Aorta (tissue), 5 donors: ENCODE results near the gene NLRC5. TPM values are rescaled to one million over a fixed set of nuclear protein-coding genes. Genes with fewer than 3 reads are reported as not detected.
"Not testable (repeated sequence)": the region's sequence is repeated elsewhere in the genome, so short reads cannot be mapped to it uniquely, and the experiment has no call there.

Experiments
- ATAC-seq: fragments of 200-7000 bp; cut with Tn5 transposase; one replicate; pipeline ENCODE4 v1.9.1; 2022; ENCODE audit warnings: moderate library complexity; ENCODE audit not compliant: low FRiP score
- DNase-seq, 2 donors: peaks; one replicate each; pipeline ENCODE4 v3.0.0-alpha.2; 2020
- H3K27ac ChIP-seq, 2 donors: one replicate each; pipeline ENCODE4 v1.5.1; 2013; ENCODE audit warnings: low read length in 2 of 2, mild to moderate bottlenecking in 2 of 2, moderate library complexity in 2 of 2, control low read depth in 1 of 2, inconsistent platforms in 1 of 2, low read depth in 1 of 2
- H3K27me3 ChIP-seq, 2 donors: one replicate each; pipeline ENCODE4 v1.6.1; 2013; ENCODE audit warnings: control low read depth in 1 of 2, low read length in 1 of 2, mild to moderate bottlenecking in 1 of 2, moderate library complexity in 1 of 2; ENCODE audit not compliant: insufficient read depth in 2 of 2, control insufficient read depth in 1 of 2
- H3K36me3 ChIP-seq, 2 donors: one replicate each; pipeline ENCODE4 v1.6.1; 2013; ENCODE audit warnings: control low read depth in 1 of 2, low read length in 1 of 2, mild to moderate bottlenecking in 1 of 2; ENCODE audit not compliant: insufficient read depth in 2 of 2, control insufficient read depth in 1 of 2
- H3K4me1 ChIP-seq, 2 donors: one replicate each; pipeline ENCODE4 v1.6.1; 2013; ENCODE audit warnings: low read length in 2 of 2, control low read depth in 1 of 2, mild to moderate bottlenecking in 1 of 2, moderate library complexity in 1 of 2; ENCODE audit not compliant: insufficient read depth in 2 of 2, control insufficient read depth in 1 of 2
- H3K4me3 ChIP-seq, 2 donors: one replicate each; pipeline ENCODE4 v1.5.1; 2013; ENCODE audit warnings: low read length in 2 of 2, control low read depth in 1 of 2, mild to moderate bottlenecking in 1 of 2
- H3K9me3 ChIP-seq: one replicate; pipeline ENCODE4 v1.6.1; 2013; ENCODE audit warnings: mild to moderate bottlenecking, low read length; ENCODE audit not compliant: control insufficient read depth
- whole genome bisulfite sequencing, 2 donors: extraction: QIAGEN DNeasy Blood & Tissue Kit; methylation state at CpG; one replicate each; pipeline ENCODE4 v1.1.7; 2013; 5-methylcytosine and 5-hydroxymethylcytosine counted together
- intact Hi-C, 2 donors: fragments of 100-400 bp; cut with DNase I; formaldehyde crosslinking; loops; one replicate each; pipeline versions ENCODE4 v1.14.2 to v1.15.0; 2022
- polyA plus RNA-seq, 2 donors: library from polyadenylated mRNA; stranded (reverse); fragments of 200-250 nt; gene quantifications; one replicate each; pipeline ENCODE4 v1.2.3, GENCODE V29; 2013
- total RNA-seq, 2 donors: library from RNA; stranded (reverse); fragmentation: NEBNext Ultra II Directional; extraction: Animal tissue kit (Norgen Biotek cat#: 25700); gene quantifications; one replicate each; pipeline ENCODE4 v1.2.1, GENCODE V29; 2021
- donor health status: healthy with polysubstance abuse.
- donor health status: Bipolar disorder and iron deficiency.
- donor health status: DM: no; HTN: no; CAD: no.
- donor health status: DM: no; HTN: no; CAD: no.
- donor health status: DM: yes; HTN: yes; CAD: no.

The NLRC5 gene
- total and polyA plus RNA-seq, 4 donors: 4.9 to 82.9 (median 35.9) TPM

- H3K27ac ChIP-seq, DNase-seq, H3K4me1 ChIP-seq, H3K27me3 ChIP-seq, H3K9me3 ChIP-seq, intact Hi-C loops, ATAC-seq, H3K36me3 ChIP-seq, H3K4me3 ChIP-seq: not testable (repeated sequence)
- 94 to 96% methylated on average over 4 of the region's 4 CpGs for WGBS, 2 donors
Measured at GRCh38 chr16:57071081-57071732, 81.8 kb downstream of the NLRC5 start.

GRCh38 chr16:57071831-57072582, 82.7 kb downstream of the NLRC5 start:
- ATAC-seq (no peak), DNase-seq (no peak)
- Histone ChIP-seq H3K9me3 (no peaks in the 10 kb centered on the region), H3K4me1 (no peaks in the 10 kb centered on the region), H3K4me3 (no peak overlapping the region), H3K27ac (no peak overlapping the region), H3K36me3 (no peaks in the 10 kb centered on the region), H3K27me3 (no peaks in the 10 kb centered on the region)
- intact Hi-C loops: no loop called here
- 82 to 84% methylated on average over 3 of the region's 3 CpGs for WGBS, 2 donors

DNA sequence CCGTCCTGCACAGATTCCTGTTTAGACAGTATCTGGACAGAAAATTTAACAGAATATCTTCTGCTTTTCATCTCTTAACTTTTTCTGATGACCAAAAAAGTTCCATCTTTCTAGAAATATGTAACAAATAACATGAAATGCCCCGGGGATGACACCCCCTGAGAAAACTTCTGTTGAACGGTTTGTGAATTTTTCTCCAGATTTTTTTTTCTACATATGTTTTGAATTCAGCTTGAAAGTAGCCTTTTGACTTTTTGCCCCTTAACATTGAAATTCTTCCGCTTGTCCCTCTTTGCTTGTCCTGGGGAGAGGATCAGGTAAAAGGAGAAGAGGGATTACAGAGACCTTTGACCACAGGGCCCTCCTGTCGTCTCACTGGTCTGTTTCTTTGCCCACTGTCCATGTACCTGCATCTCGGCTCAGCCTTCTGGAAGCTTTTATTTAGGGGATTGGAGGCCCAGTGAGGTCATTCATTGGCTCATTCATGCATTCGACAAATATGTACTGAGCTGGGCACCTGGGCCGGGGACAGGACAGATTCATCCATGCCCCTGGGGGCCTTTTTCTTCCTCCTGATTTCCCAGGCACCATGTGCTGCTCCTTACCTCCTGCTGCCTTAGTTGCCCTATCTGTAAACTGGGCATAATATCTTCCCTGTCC, 83.4 kb downstream of the NLRC5 start:
- 60 to 66% methylated on average over 8 of the region's 8 CpGs for WGBS, 2 donors
- intact Hi-C loops: no loop called here
- ATAC-seq (no peak), DNase-seq (no peak)
- H3K4me1 ChIP-seq: no peaks in the 10 kb centered on the region
- no peak overlapping the region for H3K4me3 ChIP-seq
- H3K36me3 ChIP-seq: no peaks in the 10 kb centered on the region
- no peak overlapping the region for H3K27ac ChIP-seq
- no peaks in the 10 kb centered on the region for H3K9me3 ChIP-seq
- no peaks in the 10 kb centered on the region for H3K27me3 ChIP-seq

- H3K36me3 ChIP-seq: no peaks in the 10 kb centered on the region
- ATAC-seq: no peak
Measured at GRCh38 chr16:57077714-57078113, 88.4 kb downstream of the NLRC5 start.

GRCh38 chr16:57081744-57082143, 92.4 kb downstream of the NLRC5 start:
- H3K4me1 ChIP-seq: no peaks in the 10 kb centered on the region
- H3K27me3 ChIP-seq: no peaks in the 10 kb centered on the region
- intact Hi-C loops: loop anchor here (5.0 to 10.0 kb wide), 4 partner anchors 86 to 343 kb away; no protein-coding TSS in a partner anchor
- ATAC-seq (no peak), DNase-seq (no peak)
- no peak overlapping the region for H3K27ac ChIP-seq
- no peaks in the 10 kb centered on the region for H3K36me3 ChIP-seq
- H3K4me3 ChIP-seq: no peak overlapping the region
- H3K9me3 ChIP-seq: no peaks in the 10 kb centered on the region

More at GRCh38 chr16:57077714-57078113, 88.4 kb downstream of the NLRC5 start:
- no peaks in the 10 kb centered on the region for H3K9me3 ChIP-seq
- no peak for DNase-seq
- intact Hi-C loops: no loop called here
- WGBS, 2 donors: 66 to 74% methylated on average over 6 to 7 of the region's 7 CpGs
- no peak overlapping the region for H3K27ac ChIP-seq
- H3K27me3 ChIP-seq: no peaks in the 10 kb centered on the region
- no peaks in the 10 kb centered on the region for H3K4me1 ChIP-seq
- no peak overlapping the region for H3K4me3 ChIP-seq

DNA sequence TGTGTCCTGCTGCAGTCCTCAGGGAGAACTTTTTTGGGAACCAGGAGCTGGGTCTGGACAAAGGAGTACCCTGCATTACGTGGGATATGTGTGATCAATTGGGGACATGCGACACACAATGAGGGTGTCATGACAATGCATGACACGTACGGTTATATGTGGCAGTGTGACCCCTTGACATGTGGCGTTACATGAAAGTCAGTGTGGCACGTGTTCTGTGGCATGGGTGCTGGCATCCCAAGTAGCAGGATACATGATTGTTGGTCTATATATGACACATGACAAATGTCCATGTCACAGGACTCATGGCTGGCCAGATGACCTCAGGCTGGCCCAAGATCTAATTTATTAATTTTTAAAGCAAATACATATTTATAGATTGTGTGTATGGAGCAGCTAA, 93.3 kb downstream of the NLRC5 start:
- Histone ChIP-seq H3K36me3 (no peaks in the 10 kb centered on the region), H3K4me3 (no peak overlapping the region), H3K27ac (no peak overlapping the region), H3K27me3 (no peaks in the 10 kb centered on the region), H3K4me1 (no peaks in the 10 kb centered on the region), H3K9me3 (no peaks in the 10 kb centered on the region)
- WGBS, 2 donors: 88 to 89% methylated on average over 6 of the region's 6 CpGs
- no peak for ATAC-seq
- DNase-seq: no peak
- intact Hi-C loops: loop anchor here (5.0 to 10.0 kb wide), 4 partner anchors 85 to 342 kb away; no protein-coding TSS in a partner anchor

DNA sequence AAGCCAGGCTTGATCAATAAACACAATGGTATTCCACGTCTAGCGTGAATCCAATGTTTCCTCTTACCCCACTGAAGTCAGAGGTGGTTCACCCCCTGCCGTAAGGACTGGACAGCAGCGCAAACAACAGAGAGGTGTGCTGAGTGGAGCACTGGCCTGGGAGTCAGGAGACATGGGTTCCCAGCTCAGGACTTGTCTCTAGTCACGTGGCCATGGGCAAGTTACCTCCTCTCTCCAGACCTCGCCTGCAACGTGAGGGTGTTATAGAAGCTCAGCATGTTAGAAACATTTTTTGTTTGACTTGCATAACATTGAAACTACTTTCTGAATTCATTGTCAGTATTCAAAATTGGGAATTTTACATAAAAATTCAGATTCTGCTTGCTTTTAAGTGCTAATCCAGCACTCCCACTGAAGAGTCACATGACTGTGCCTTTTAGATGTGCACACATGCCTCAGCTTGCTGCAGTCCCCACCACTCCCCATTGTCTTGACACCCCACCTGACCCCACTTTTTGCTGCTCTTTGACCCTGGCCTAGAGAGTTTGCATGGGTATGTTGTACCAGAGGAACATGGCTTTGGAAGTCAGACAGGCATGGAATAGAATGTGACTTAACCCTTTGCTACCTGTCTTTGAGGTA, 94.2 kb downstream of the NLRC5 start:
- H3K9me3 ChIP-seq: no peaks in the 10 kb centered on the region
- H3K27ac ChIP-seq: no peak overlapping the region
- intact Hi-C loops: loop anchor here (1.0 to 10.0 kb wide), 5 partner anchors 84 to 341 kb away; no protein-coding TSS in a partner anchor
- ATAC-seq (no peak), DNase-seq (no peak)
- no peaks in the 10 kb centered on the region for H3K36me3 ChIP-seq
- WGBS, 2 donors: 76 to 79% methylated on average over 7 of the region's 7 CpGs
- no peaks in the 10 kb centered on the region for H3K27me3 ChIP-seq
- H3K4me1 ChIP-seq: no peaks in the 10 kb centered on the region
- H3K4me3 ChIP-seq: no peak overlapping the region

DNA sequence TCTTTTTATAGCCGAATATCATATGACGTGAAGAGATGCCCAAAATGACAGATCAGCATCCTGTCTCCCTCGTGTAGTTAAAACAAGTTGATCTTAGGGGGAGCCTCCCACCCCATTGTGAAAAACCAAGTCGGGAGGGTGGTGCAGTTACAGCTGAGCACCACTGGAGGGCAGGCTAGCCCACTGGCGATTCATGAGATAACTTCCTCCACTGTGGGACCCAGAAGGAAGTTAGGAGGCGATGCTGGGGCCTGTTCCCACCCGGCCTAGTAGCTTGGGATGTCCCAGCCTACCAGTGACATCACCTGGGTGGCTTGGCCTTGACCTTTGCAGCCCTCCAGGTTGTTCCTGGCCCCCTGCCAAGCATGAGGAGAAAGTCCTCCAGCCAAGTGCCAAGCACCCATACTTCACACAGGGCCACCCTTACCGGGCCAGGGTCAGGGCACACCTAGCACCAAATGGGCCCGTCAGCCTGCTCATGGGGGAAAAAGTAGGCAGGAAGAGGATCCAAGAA, 95.0 kb downstream of the NLRC5 start:
- no peak overlapping the region for H3K27ac ChIP-seq
- 10 to 11% methylated on average over 9 of the region's 9 CpGs for WGBS, 2 donors

More for the DNA sequence above, 95.0 kb downstream of the NLRC5 start:
- intact Hi-C loops: loop anchor here (1.0 to 10.0 kb wide), 5 partner anchors 83 to 340 kb away; no protein-coding TSS in a partner anchor
- DNase-seq (peak; percentile 79 to 87), ATAC-seq (peak; percentile 93)
- Histone ChIP-seq H3K9me3 (no peaks in the 10 kb centered on the region), H3K36me3 (no peaks in the 10 kb centered on the region), H3K27me3 (no peaks in the 10 kb centered on the region), H3K4me1 (no peaks in the 10 kb centered on the region), H3K4me3 (no peak overlapping the region)
